Natural killer cell (primary cell): ENCODE measurements around the gene MYO5C. TPM values are rescaled to one million over a fixed set of nuclear protein-coding genes. Genes with fewer than 3 reads are reported as not detected.

ENCODE experiments used
- ATAC-seq, 3 donors: fragments of 150-1000 bp in 2 of 3; fragments of 200-7000 bp in 1 of 3; cut with Tn5 transposase; 1 replicate in 1 of 3; 2 replicates in 2 of 3; pipeline ENCODE4 v1.10.0; 2021; ENCODE audit warnings: mild to moderate bottlenecking in 2 of 3, moderate library complexity in 2 of 3
- DNase-seq, 2 donors: peaks; one replicate each; pipeline versions ENCODE4 v3.0.0 to v3.0.0-alpha.2; 2013 to 2021; ENCODE audit warnings: mixed read lengths in 1 of 2
- H3K27ac ChIP-seq: one replicate; pipeline ENCODE4 v1.5.1; 2013; ENCODE audit warnings: mild to moderate bottlenecking, low read length
- H3K27me3 ChIP-seq: one replicate; pipeline ENCODE4 v1.6.1; 2013; ENCODE audit warnings: low read length; ENCODE audit not compliant: control insufficient read depth, insufficient read depth
- H3K36me3 ChIP-seq: one replicate; pipeline ENCODE4 v1.6.1; 2013; ENCODE audit warnings: low read length; ENCODE audit not compliant: control insufficient read depth, insufficient read depth
- H3K4me1 ChIP-seq: one replicate; pipeline ENCODE4 v1.6.1; 2013; ENCODE audit warnings: low read length; ENCODE audit not compliant: control insufficient read depth, insufficient read depth
- H3K4me3 ChIP-seq: one replicate; pipeline ENCODE4 v1.5.1; 2013; ENCODE audit warnings: low read length
- H3K9me3 ChIP-seq: one replicate; pipeline ENCODE4 v1.6.1; 2013; ENCODE audit warnings: low read length; ENCODE audit not compliant: control insufficient read depth, insufficient read depth
- H3K27ac Mint-ChIP-seq, 2 donors: one replicate each; pipeline ENCODE4 v1.8.0; 2022; ENCODE audit warnings: mild to moderate bottlenecking in 2 of 2, mixed read lengths in 2 of 2, moderate library complexity in 1 of 2
- H3K27me3 Mint-ChIP-seq, 2 donors: one replicate each; pipeline ENCODE4 v1.8.0; 2022; ENCODE audit warnings: low read depth in 2 of 2, mixed read lengths in 2 of 2
- H3K36me3 Mint-ChIP-seq: one replicate; pipeline ENCODE4 v1.8.0; 2022; ENCODE audit warnings: mixed read lengths
- H3K4me1 Mint-ChIP-seq, 2 donors: one replicate each; pipeline ENCODE4 v1.8.0; 2022; ENCODE audit warnings: mixed read lengths in 2 of 2
- H3K4me3 Mint-ChIP-seq: one replicate; pipeline ENCODE4 v1.8.0; 2022; ENCODE audit warnings: mild to moderate bottlenecking, moderate library complexity, mixed read lengths
- H3K9me3 Mint-ChIP-seq, 2 donors: one replicate each; pipeline ENCODE4 v1.8.0; 2022; ENCODE audit warnings: mixed read lengths in 2 of 2
- CTCF ChIP-seq: fragments of 200-600 bp; IDR thresholded peaks from one replicate; pipeline ENCODE4 v1.8.0; 2022; ENCODE audit warnings: antibody characterized with exemption
- WGBS: methylation state at CpG from one replicate; pipeline ENCODE4 v1.1.7; 2013; ENCODE audit warnings: missing lambda C conversion rate; ENCODE audit not compliant: insufficient coverage; 5-methylcytosine and 5-hydroxymethylcytosine counted together
- intact Hi-C: fragments of 100-400 bp; cut with micrococcal nuclease; formaldehyde crosslinking; loops from one replicate; pipeline ENCODE4 v1.14.2; 2022
- total RNA-seq, 4 donors: library from RNA; stranded (reverse); fragments of 120-200 nt in 1 of 4; gene quantifications; one replicate each; pipeline versions ENCODE4 v1.2.3 to v1.2.4, GENCODE V29; 2013 to 2022

MYO5C gene
- total RNA-seq, 3 donors from 2014 or later (not counting 1 experiment from before 2014, with no cell fraction given): 0.45 to 0.82 (median 0.60) TPM

- peak overlapping the region; percentile 95 for H3K4me3 Mint-ChIP-seq
- no peaks in the 10 kb centered on the region for H3K9me3 Mint-ChIP-seq
- peak overlapping the region; percentile 91 for H3K27ac ChIP-seq
- no peaks in the 10 kb centered on the region for H3K27me3 Mint-ChIP-seq
- peaks cover 27 to 28% of the 10 kb centered on the region in 2 donors for H3K4me1 Mint-ChIP-seq
- H3K4me1 ChIP-seq: peaks cover 20% of the 10 kb centered on the region
- intact Hi-C loops: loop anchor here (2.0 kb wide), 1 partner anchor 28 kb away; no protein-coding TSS in a partner anchor
- H3K9me3 ChIP-seq: no peaks in the 10 kb centered on the region
- peak; percentile 26 to 40 (median 35) for ATAC-seq
- DNase-seq: peak; percentile 46 to 85
- H3K36me3 ChIP-seq: no peaks in the 10 kb centered on the region
- H3K27ac Mint-ChIP-seq: peak overlapping the region; percentile 88 to 98
- peak overlapping the region; percentile 72 for H3K4me3 ChIP-seq
- TF ChIP-seq CTCF: no peak
- no peaks in the 10 kb centered on the region for H3K27me3 ChIP-seq
- 5% methylated on average over 31 of the region's 31 CpGs for WGBS
- H3K36me3 Mint-ChIP-seq: no peaks in the 10 kb centered on the region
Observed at GRCh38 chr15:52180196-52180835, 115.3 kb downstream of the MYO5C start.

- peak overlapping the region; percentile 91 to 98 for H3K27ac Mint-ChIP-seq
- Histone ChIP-seq H3K4me3 (peak overlapping the region; percentile 72), H3K4me1 (peaks cover 20% of the 10 kb centered on the region), H3K27me3 (no peaks in the 10 kb centered on the region), H3K36me3 (no peaks in the 10 kb centered on the region), H3K9me3 (no peaks in the 10 kb centered on the region), H3K27ac (peak overlapping the region; percentile 91)
- intact Hi-C loops: loop anchor here (2.0 kb wide), 1 partner anchor 29 kb away; no protein-coding TSS in a partner anchor
- peak; percentile 82 to 90 (median 84) for ATAC-seq
- no peaks in the 10 kb centered on the region for H3K36me3 Mint-ChIP-seq
- DNase-seq: peak; percentile 79 to 94
- no peaks in the 10 kb centered on the region for H3K27me3 Mint-ChIP-seq
- under 1% methylated on average over 105 of the region's 105 CpGs for WGBS
- H3K9me3 Mint-ChIP-seq: no peaks in the 10 kb centered on the region
- peak overlapping the region; percentile 96 for H3K4me3 Mint-ChIP-seq
- H3K4me1 Mint-ChIP-seq: peaks cover 27 to 28% of the 10 kb centered on the region in 2 donors
- no peak for TF ChIP-seq CTCF
Observed at GRCh38 chr15:52179278-52180195, 116.1 kb downstream of the MYO5C start.

- Mint-ChIP-seq H3K27me3 (no peaks in the 10 kb centered on the region), H3K9me3 (no peaks in the 10 kb centered on the region), H3K4me3 (peak overlapping the region; percentile 96), H3K27ac (peak overlapping the region; percentile 91 to 98), H3K4me1 (peaks cover 27 to 28% of the 10 kb centered on the region in 2 donors), H3K36me3 (no peaks in the 10 kb centered on the region)
- Histone ChIP-seq H3K36me3 (no peaks in the 10 kb centered on the region), H3K4me3 (peak overlapping the region; percentile 72), H3K4me1 (peaks cover 20% of the 10 kb centered on the region), H3K27ac (peak overlapping the region; percentile 84), H3K9me3 (no peaks in the 10 kb centered on the region), H3K27me3 (no peaks in the 10 kb centered on the region)
- 49% methylated on average over 9 of the region's 10 CpGs for WGBS
- ATAC-seq (no peak), DNase-seq (no peak)
- TF ChIP-seq CTCF: no peak
- intact Hi-C loops: no loop called here
Observed at GRCh38 chr15:52178765-52179164, 116.8 kb downstream of the MYO5C start.
